HG02798 (cell line): ENCODE measurements around the gene SCT.

Experiments
- ATAC-seq: cut with Tn5 transposase; IDR thresholded peaks from one replicate; pipeline ENCODE4 v1.9.1; 2021; ENCODE audit warnings: mild to moderate bottlenecking; ENCODE audit not compliant: unreplicated experiment, poor library complexity

SCT gene

DNA sequence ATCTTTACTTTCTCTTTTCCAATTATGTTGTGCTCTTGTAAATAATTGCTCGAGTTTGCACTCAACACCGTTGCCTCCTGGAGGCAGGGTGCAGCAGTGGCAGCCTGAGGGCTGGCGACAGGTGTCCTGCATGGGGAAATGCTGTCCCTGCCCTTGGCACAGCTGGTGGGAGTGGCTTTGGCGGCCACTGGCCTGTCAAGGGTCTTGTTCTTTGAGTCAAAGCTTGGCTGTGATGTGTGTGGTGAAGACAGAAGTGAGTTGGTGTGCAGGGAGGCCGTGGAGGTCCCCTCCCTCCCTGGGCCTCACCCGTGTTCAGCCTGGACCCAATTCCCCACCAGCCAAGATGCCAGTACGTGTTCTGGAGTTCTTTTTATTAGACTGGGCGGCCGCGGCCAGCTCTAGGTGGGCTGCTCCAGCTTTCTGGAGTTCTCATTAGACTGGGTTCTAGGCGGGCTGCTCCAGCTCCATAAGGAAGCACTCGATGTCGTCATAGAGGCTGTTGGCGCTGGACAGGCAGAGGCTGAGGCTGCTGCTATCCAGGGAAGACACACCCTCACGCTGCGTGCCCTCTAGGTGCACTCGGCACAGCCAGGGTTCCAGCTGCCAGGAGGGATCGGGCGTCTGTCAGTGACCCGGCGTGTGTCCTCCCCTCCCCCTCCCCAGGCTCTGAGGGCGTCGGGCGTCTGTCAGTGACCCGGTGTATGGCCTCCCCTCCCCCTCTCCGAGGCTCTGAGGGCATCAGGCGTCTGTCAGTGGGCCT is 14.6 kb downstream of the SCT start:
- no peak for ATAC-seq

DNA sequence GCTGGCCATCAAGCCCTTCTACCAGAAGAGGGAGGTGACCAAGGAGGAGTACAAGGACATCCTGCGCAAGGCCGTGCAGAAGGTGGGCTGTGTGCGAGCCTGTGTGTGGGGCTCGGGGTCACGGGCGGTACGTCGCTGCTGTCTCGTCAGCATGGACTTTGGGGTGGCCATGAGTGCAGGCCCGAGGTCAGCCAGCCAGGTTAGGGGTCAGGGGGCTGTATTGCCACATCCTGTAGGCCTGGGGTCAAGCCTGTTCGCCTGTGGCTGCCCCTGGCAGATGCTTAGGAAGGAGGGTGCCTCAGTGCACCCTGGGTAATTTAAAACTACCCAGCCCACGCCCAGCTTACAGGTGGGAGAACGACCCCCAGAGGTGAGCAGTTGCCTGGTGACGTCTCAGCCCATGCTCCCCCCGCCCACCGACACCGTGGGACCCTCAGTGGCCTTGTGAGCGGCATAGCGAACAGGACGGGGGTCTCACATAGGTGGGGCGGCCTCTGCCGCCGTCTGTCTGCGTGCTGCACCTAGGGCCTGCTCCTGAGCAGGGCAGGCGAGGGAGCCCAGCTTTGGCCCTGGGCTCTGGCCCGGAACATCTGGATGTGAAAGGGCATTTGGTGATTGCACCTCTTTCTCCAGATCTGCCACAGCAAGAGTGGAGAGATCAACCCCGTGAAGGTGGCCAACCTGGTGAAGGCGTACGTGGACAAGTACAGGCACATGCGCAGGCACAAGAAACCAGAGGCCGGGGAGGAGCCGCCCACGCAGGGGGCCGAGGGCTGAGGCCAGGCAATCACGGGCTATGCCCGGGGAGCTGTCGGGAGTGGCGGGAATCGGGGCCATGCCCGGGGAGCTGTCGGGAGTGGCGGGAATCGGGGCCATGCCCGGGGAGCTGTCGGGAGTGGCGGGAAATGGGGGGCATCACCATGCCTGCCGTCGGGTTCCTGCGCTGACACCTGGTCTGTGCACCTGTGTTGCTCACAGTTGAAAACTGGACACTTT is 15.7 kb downstream of the SCT start:
- ATAC-seq = no peak

DNA sequence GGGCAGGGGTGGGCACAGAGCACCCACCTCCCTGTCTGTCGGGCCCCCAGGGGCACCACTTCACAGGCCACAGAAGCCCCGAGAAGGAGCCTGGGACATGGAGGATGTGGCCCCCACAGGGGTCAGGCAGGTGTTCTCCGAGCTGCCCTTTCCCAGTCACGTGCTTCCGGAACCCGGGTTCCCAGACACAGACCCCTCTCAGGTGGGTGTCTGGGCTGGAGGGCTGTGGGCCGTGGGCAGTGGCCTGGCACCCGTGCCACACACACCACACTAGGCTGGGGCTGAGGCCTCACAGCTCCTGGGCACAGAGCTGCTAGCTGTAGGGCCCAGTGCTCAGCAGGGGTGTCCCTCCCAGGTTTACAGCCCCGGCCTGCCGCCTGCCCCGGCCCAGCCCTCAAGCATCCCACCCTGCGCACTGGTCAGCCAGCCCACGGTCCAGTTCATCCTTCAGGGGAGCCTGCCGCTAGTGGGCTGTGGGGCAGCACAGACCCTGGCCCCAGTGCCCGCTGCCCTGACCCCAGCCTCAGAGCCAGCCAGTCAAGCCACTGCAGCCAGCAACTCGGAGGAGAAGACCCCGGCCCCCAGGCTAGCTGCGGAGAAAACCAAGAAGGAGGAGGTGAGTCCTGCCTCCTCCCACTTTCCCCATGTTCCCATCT is 16.7 kb downstream of the SCT start:
- no peak for ATAC-seq

DNA sequence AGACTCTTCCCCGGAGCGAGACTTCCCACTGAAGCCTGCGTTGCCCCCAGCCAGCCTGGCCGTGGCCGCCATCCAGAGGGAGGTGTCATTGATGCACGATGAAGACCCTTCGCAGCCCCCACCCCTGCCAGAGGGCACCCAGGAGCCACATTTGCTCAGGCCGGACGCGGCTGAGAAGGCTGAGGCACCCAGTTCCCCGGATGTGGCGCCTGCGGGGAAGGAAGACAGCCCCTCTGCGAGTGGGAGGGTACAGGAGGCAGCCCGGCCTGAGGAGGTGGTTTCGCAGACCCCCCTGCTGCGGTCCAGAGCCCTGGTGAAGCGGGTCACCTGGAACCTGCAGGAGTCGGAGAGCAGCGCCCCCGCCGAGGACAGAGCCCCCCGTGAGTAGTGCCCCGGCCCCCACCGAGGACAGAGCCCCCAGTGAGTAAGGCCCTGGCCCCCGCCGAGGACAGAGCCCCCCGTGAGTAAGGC is 17.6 kb downstream of the SCT start:
- no peak for ATAC-seq

DNA sequence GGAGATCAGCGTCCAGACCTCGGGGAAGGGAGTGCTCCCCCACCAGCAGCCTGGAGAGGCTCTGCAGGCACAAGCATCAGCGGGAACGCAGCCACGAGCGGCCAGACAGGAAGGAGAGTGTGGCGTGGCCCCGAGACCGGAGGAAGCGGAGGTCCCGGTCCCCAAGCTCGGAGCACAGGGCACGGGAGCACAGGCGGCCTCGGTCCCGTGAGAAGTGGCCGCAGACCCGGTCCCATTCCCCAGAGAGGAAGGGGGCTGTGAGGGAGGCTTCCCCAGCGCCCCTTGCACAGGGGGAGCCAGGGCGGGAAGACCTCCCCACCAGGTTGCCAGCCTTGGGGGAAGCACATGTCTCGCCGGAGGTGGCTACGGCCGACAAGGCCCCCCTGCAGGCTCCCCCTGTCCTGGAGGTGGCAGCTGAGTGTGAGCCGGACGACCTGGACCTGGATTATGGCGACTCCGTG is 18.2 kb downstream of the SCT start:
- ATAC-seq = no peak

DNA sequence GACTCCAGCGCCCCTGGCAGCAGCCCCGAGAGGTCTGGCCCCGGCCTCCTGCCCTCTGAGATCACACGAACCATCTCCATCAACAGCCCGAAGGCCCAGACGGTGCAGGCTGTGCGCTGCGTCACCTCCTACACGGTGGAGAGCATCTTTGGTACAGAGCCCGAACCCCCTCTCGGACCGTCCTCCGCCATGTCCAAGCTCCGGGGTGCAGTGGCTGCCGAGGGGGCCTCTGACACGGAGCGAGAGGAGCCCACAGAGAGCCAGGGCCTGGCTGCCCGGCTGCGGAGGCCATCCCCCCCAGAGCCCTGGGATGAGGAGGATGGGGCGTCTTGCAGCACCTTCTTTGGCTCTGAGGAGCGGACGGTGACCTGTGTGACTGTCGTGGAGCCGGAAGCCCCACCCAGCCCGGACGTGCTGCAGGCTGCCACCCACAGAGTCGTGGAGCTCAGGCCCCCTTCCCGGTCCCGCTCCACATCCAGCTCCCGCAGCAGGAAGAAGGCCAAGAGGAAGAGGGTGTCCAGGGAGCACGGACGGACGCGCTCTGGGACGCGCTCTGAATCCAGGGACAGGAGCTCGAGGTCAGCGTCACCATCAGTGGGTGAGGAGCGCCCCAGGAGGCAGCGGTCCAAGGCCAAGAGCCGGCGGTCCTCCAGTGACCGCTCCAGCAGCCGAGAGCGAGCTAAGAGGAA is 18.9 kb downstream of the SCT start:
- no peak for ATAC-seq

DNA sequence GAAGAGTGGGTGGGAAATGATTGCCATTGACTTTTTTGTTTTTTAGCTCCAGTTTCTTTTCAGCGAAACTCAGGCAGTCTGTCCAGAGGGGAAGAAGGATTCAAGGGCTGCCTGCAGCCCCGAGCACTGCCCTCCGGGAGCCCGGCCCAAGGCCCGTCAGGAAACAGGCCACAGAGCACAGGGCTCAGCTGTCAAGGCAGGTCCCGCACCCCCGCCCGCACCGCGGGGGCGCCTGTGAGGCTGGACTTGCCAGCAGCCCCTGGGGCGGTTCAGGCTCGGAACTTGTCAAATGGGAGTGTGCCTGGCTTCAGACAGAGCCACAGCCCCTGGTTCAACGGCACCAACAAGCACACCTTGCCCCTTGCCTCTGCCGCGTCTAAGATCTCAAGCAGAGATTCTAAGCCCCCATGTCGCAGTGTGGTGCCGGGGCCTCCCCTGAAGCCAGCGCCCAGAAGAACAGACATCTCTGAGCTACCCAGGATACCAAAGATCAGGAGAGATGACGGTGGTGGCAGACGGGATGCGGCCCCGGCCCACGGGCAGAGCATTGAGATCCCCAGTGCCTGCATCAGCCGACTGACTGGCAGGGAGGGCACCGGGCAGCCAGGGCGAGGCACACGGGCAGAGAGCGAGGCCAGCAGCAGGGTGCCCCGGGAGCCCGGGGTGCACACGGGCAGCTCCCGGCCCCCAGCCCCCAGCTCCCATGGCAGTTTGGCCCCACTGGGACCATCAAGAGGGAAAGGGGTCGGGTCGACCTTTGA is 19.8 kb downstream of the SCT start:
- ATAC-seq = no peak

DNA sequence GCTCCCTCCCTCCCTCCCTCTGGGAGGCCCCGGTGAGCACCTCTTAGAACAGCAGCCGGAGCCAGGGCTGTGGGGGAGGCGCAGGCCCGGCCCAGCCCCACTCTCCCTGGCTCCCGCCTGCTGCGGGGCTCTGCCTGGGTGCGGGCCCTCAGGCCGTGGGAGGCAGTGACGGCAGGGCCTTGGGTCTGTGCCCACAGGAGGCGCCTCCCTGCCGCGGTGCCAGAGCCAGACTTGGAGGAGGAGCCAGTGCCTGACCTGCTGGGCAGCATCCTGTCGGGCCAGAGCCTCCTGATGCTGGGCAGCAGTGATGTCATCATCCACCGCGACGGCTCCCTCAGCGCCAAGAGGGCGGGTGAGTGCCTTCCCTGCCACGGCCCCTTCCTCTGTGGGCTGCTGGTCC is 20.7 kb downstream of the SCT start:
- ATAC-seq = no peak

DNA sequence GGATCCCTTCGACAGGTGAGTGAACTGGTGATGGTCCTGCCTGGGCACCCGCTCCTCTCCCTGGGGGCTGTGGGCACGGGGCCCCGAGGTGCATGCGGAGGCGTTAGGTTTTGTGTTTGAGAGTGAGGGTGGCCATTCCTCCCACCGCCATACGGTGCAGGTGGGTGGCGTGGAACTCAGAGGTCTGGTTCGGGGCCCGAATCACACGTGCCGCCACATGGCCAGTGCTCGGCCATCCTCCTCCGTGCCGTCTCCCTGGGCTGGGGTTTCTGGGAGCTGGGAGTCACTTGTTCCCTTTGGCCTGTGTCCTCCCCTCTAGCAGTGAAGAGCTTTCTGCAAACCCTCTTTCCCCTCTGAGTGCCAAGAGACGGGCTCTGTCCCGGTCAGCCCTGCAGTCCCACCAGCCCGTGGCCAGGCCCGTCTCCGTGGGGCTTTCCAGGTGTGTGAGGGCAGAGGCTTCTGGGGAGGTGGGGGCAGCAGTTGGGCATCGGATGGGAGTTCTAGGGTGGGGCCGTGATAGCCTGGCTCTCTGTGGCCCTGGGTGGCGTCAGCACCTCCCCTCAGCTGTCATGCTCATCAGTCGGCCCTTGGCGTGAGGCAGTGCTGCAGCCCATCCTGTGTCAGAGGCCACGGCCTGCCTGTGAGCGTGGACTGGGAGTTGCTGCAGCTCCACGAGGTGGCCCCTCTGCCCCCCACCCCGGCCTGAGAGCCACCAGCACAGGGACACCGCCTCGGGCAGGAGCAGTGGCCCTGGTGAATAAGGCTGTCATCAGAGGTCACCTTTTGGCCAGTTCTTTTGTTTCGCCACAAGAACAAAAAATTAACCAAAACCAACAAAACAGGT is 21.5 kb downstream of the SCT start:
- no peak for ATAC-seq

DNA sequence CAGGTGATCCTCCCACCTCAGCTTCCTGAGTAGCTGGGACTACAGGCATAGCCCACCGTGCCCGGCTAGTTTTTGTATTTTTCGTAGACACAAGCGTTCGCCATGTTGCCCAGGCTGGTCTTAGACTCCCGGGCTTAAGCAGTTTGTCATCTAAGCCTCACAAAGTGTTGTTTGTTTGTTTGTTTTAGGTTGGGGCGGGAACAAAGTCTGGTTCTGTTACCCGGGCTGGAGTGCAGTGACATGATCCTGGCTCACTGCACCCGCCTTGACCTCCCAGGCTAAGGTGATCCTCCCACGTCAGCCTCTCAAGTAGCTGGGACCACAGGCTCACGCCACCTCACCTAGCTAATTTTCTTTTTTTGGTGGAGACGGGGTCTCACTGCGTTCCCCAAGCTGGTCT is 23.8 kb downstream of the SCT start:
- no peak for ATAC-seq

DNA sequence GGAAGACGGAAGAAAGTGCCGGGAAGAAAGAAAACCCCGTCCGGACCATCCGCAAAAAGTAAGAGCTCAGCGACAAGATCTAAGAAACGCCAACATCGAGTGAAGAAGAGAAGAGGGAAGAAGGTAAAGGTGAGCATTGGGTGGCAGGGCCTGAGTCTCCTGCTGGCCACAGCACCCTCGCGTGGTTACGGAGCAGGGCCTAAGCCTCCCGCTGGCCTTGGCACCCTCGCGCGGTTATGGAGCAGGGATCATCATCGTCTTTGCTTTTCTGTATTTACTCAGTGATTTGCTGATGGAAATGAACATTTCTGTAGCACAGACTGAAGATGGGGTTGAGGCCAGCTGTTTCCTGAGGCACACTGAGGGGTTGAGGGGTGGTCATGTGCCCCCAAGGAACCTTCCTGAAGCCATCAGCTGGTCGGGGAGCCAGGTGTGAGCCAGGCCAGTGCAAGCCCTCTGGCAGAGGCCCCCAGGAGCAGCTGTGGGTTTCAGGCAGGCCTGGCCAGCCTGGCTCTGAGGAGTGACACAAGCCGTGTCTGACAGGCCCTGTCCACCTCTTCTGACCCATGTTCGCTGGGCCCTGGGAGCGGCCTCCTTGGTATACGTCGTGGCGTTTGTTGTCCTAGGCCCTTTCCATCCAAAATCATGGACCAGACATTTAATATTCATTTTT is 25.3 kb downstream of the SCT start:
- no peak for ATAC-seq

DNA sequence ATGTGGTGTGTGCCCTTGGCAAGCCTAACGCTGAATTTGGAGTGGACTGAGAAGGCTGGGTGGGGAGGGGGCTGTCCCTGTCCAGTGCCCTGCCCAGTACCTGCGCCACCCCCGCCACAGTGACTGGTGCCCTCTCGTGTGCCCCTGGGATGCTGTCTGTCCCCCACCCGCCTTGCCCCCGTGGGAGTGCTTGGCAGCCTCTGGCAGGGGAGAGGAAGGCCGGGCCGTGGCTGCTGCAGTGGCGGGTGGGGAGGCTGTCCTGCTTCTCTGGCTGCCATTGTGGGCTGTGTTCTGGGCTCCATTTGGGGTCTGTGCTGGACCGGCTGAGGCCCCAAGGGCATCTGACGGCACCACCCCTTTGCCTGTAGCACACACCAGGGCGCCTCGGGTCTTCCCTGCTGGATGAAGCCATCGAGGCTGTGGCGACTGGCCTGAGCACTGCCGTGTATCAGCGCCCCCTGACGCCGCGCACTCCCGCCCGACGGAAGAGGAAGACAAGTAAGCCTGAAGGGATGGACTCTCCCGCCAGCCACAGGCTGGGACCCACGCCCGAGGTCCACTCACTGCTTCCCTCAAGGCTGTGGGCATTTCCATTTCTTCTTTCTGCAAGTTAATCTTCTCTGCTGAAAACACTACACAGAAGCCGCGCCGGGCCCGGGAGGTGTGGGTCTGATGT is 28.8 kb downstream of the SCT start:
- no peak for ATAC-seq

DNA sequence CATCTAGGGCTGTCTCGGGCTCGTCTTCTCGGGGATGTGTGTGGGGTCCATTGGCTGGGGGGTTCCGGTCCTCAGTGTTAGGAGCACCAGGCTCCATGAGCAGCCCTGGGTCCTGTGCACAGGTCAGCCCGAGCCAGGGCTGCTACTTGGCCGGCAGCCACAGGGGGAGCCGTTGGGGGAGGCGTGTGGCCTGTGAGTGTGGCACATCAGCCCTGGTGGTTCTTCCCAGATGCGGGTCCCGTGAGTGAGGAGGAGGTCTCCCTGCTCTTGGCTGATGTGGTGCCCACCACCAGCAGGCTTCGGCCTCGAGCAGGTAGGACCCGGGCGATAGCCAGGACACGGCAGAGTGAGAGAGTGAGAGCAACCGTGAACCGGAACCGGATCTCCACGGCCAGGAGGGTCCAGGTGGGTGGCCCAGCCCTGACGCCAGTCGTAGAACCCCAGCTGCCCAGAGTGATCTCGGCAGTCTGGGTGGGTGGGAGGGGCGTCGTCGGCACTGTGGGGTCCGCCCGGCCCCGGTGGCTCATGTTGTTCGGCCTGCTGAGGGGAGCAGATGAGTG is 29.7 kb downstream of the SCT start:
- no peak for ATAC-seq

DNA sequence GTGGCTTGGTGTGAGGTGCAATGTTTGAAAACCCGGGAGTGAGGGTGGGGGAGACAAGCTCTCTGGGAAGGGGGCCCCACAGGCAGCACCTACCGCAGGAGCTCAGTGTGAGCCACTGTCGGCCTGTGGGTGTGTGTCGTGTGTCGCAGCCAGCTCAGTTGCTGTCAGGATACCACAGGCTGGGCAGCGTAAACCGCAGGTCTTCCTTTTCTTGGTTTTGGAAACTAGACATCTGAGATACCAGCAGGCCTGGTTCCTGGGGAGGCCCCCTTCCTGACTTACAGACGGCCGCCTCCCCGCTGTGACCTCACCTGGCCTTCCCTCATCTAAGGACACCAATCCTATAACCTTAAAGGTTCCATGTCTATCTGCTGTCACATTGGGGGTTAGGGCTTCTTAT is 30.6 kb downstream of the SCT start:
- ATAC-seq = no peak

DNA sequence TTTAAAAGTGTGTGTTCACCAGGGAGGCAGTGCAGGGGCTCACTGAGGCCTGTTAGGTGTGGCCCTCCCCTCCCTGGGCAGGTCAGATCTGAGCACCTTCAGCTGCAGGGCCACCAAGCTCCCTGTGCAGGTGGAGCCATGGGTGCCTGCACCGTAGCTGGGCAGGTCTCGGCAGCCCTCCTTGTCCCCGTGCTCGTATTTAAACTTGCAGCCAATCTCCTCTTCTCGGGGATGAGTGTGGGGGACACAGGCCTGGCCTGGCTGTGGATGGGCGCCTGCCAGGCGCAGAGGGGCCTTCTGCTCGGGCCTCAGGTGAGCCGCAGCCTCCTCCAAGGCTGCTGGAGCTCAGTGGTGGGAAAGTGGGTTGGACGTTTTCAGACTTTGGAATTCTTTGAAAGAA is 31.6 kb downstream of the SCT start:
- ATAC-seq = no peak

DNA sequence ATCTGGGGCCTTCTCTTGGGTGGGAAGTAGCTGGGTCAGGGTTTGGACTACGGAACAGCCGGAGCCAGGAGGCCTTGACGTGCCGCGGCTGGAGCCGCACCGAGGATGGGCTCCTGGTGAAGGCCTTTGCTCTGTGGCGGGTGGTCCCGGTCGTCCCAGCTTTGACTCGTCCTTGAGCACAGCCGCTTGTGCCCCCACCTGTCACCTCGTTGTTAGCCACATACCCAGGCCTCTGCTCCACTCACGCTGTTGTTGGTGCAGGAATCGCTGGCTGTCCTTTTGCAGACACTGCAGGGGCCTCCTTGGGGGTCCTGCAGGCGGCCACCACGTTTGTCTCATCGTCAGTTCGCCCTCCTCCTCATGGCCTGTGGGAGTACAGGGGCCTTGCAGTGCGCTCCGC is 33.6 kb downstream of the SCT start:
- ATAC-seq = no peak

DNA sequence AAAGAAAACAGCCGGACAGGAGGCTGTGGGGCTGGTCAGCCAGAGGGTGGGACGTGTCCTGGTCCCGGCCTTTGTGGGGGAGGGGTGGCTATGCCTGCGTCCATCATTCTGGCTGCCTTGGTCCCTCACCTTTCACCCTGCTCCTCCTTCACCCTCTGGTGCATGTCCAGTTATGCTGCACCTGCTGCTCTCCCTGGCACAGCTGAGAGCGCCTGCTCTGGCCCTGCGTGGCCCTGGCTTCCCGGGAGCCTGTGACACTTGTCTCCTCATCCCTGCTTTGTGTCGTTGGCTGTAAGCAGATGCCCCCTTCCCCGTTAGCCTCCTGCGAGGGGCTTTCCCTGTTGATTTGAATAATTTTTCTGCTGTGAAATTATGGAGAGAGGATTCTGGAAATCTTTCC is 34.1 kb downstream of the SCT start:
- ATAC-seq = no peak
